Activated T-cell treated with anti-CD3 and anti-CD28 coated beads, Interleukin-2, amount 50 U/mL, for 24 hours (primary cell): ENCODE measurements around the gene PDCD1LG2.
A peak's percentile ranks its signal among the peaks of the same experiment; 100 is the strongest.

Source experiments
- DNase-seq: peaks from one replicate; pipeline ENCODE4 v3.0.0-alpha.2; 2020
- H3K27ac Mint-ChIP-seq: 2 replicates; pipeline ENCODE4 v1.8.0; 2020; ENCODE audit warnings: mild to moderate bottlenecking, mixed read lengths
- H3K27me3 Mint-ChIP-seq: 2 replicates; pipeline ENCODE4 v1.8.0; 2020; ENCODE audit warnings: mixed read lengths
- H3K36me3 Mint-ChIP-seq: 2 replicates; pipeline ENCODE4 v1.8.0; 2020; ENCODE audit warnings: low read depth, mixed read lengths
- H3K4me1 Mint-ChIP-seq: 2 replicates; pipeline ENCODE4 v1.8.0; 2020; ENCODE audit warnings: low read depth, mixed read lengths
- H3K4me3 Mint-ChIP-seq: 2 replicates; pipeline ENCODE4 v1.8.0; 2020; ENCODE audit warnings: mild to moderate bottlenecking, moderate library complexity, mixed read lengths
- H3K9me3 Mint-ChIP-seq: 2 replicates; pipeline ENCODE4 v1.8.0; 2020; ENCODE audit warnings: mixed read lengths

PDCD1LG2 gene

GRCh38 chr9:5511476-5511875 lies 1.1 kb downstream of the PDCD1LG2 start:
- H3K4me3 Mint-ChIP-seq: peak overlapping the region; percentile 73
- H3K27ac Mint-ChIP-seq: peak overlapping the region; percentile 45
- H3K4me1 Mint-ChIP-seq: peaks cover 53% of the 10 kb centered on the region
- H3K9me3 Mint-ChIP-seq: peaks cover 4% of the 10 kb centered on the region
- DNase-seq: no peak
- no peaks in the 10 kb centered on the region for H3K27me3 Mint-ChIP-seq
- no peaks in the 10 kb centered on the region for H3K36me3 Mint-ChIP-seq

DNA sequence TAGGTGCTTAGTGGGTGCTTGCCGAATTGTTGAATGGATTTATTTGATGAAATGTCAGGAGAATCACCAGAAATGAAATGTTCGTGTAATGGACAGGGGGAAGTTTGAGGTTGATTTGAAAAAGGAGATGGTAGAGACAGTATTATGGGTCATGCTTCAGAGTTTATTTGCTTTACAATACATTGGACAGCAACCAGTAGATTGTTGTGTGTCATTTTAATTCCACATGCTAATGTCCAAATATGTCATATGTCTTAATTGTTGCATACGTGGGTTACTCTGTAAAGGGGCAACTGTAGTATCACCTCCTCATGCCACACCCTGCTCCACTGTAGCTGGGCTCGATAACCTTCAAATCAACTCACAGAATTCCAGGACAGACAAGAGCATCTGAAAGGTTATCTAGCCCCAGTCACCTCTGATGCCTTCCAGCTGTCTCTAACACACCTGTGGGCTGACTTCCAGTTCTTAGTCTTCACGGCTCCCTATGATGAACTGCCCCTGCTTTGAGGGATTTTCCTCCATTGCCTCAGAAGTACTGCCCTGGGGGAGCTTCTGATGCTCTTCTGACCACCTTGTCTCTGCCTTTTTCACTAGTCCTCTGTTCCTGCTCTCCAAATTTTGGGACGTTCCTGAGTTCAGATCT lies 1.7 kb downstream of the PDCD1LG2 start:
- Mint-ChIP-seq H3K4me1 (peaks cover 57% of the 10 kb centered on the region), H3K4me3 (peak overlapping the region; percentile 3), H3K27ac (no peak overlapping the region), H3K9me3 (peaks cover 1% of the 10 kb centered on the region), H3K27me3 (no peaks in the 10 kb centered on the region), H3K36me3 (no peaks in the 10 kb centered on the region)
- no peak for DNase-seq

DNA sequence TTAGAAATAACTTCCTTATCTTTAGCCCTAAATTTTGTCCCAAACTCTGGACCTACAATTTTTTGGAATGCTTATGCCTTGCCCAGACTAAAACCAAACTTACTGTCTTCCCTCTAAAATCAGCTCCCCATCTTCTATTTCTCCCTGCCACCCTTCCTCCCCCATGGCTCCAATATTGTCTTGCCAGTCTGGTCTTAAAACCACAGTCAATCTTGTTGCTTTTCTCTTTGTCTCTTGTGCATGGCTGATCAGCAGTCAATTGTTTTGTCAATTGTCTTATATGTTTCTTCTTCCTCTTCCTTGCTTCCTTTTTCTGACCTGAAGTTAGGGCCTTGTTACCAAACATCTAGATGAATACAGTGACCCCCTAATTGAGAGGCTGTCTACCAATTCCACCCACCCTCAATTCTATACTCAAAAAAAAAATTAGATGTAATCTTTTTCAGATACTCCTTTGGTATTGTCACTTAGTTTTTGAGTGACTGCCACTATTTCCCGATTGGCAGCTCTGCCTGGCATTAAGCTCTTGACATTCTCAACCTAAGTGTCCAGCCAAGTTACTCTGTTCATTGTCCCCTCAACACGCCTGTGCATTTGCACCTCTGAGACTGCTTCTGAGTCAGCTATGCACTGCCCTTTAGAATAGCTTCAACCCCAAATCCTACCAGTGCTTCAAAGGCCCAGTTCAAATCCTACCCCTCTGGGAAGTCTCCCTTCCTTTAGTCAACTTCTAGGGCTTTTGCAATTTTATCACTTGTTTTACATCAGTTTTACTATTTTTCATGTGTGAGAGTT lies 2.5 kb downstream of the PDCD1LG2 start:
- H3K27ac Mint-ChIP-seq: no peak overlapping the region
- no peaks in the 10 kb centered on the region for H3K36me3 Mint-ChIP-seq
- no peak overlapping the region for H3K4me3 Mint-ChIP-seq
- peaks cover 64% of the 10 kb centered on the region for H3K4me1 Mint-ChIP-seq
- no peaks in the 10 kb centered on the region for H3K27me3 Mint-ChIP-seq
- DNase-seq: no peak
- no peaks in the 10 kb centered on the region for H3K9me3 Mint-ChIP-seq

DNA sequence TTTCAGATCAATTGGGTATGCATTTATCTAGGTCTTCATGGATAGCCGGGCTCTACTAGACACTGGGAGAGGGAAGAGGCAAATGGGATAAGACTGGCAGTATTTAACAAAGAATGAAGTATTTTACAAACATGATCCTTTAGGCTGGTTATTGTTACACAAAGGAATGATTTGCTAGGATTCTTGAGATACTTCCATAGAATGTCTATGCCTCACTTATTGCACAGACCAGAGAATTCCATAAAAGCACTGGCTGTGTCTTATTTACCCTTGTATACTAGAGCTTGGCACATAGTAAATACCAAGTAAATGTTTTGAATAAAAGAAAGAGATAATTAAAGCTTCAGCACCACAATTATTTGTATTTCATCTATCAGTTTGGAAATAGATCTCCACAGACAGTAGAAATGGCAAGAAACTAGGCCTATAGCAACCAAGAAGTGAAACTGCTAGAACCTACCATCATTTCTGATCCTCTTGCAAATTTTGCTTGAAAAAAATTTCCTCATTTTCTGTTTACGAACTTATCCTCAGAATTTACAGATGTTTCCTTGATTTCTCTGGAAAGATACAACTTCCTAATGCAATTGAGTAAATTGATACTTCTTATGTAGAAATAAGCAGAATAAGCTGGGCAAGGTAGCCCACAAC lies 3.8 kb downstream of the PDCD1LG2 start:
- DNase-seq: no peak
- no peaks in the 10 kb centered on the region for H3K9me3 Mint-ChIP-seq
- peaks cover 66% of the 10 kb centered on the region for H3K4me1 Mint-ChIP-seq
- no peaks in the 10 kb centered on the region for H3K27me3 Mint-ChIP-seq
- H3K27ac Mint-ChIP-seq: no peak overlapping the region
- H3K4me3 Mint-ChIP-seq: no peak overlapping the region
- no peaks in the 10 kb centered on the region for H3K36me3 Mint-ChIP-seq

- Mint-ChIP-seq H3K4me3 (no peak overlapping the region), H3K36me3 (no peaks in the 10 kb centered on the region), H3K27me3 (no peaks in the 10 kb centered on the region), H3K27ac (no peak overlapping the region), H3K9me3 (no peaks in the 10 kb centered on the region), H3K4me1 (peaks cover 66% of the 10 kb centered on the region)
- DNase-seq: no peak
Measured at GRCh38 chr9:5514617-5515260, 4.4 kb downstream of the PDCD1LG2 start.

DNA sequence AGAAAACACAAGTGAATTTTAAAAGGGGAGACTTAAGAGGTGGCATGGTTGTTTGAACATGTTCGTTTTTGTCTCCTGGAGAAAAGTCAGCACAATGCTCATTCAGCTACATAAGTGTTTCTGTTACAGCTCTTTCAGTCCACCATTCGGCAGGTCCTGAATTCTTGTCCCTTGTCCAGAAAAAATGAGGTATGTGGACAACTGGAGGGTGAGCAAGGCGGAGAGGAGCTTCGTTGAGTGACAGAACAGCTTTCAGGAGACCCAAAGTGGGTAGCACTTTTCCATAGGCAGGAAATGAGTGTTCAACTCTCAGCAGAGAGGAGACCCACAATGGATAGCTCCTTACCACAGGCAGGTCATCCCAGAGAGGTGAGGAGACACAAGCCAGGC lies 4.9 kb downstream of the PDCD1LG2 start:
- H3K36me3 Mint-ChIP-seq: no peaks in the 10 kb centered on the region
- H3K27me3 Mint-ChIP-seq: no peaks in the 10 kb centered on the region
- H3K9me3 Mint-ChIP-seq: no peaks in the 10 kb centered on the region
- H3K27ac Mint-ChIP-seq: no peak overlapping the region
- no peak overlapping the region for H3K4me3 Mint-ChIP-seq
- DNase-seq: no peak
- H3K4me1 Mint-ChIP-seq: peaks cover 62% of the 10 kb centered on the region

DNA sequence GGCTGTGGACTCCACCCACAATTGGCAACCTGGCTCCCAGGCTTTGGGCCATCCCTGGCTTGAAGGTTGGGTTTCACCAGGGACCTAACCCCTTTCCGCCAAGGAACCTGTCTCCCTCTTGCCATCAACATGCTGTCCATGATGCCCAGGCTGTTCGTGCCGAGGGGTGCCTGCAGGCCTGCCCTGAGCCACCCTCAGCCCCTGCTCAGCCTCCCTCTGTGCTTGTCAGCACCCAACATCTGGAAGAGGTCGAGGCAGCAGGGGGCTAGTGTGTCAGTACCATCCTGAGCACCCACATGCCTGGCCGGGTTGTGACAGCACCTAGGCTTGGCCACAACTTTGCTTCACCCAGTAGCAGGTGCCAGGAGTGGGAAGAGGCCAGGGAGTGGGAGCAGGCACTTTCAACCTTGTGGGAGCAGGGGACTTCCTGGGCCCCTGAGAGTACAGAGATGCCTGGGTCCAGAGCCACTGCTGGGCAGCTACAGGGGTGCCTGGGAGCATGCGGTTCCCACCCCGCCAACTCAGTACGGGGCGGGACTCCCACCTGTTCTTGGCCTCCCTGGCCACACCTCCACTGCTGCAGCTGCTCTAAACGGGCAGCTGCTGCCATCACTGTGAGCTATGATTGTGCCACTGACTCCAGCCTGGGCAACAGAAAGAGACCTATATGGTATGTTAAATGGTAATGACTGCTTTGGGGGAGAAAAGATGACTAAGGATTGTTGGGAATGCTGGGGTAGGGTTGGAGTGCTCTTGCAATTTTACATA lies 6.3 kb downstream of the PDCD1LG2 start:
- DNase-seq: no peak
- Mint-ChIP-seq H3K27ac (no peak overlapping the region), H3K4me3 (no peak overlapping the region), H3K4me1 (peaks cover 48% of the 10 kb centered on the region), H3K27me3 (no peaks in the 10 kb centered on the region), H3K9me3 (no peaks in the 10 kb centered on the region), H3K36me3 (no peaks in the 10 kb centered on the region)

- DNase-seq: no peak
- Mint-ChIP-seq H3K27me3 (no peaks in the 10 kb centered on the region), H3K4me1 (peaks cover 31% of the 10 kb centered on the region), H3K9me3 (no peaks in the 10 kb centered on the region), H3K36me3 (no peaks in the 10 kb centered on the region), H3K27ac (peak overlapping the region; percentile 79), H3K4me3 (peak overlapping the region; percentile 23)
Measured at GRCh38 chr9:5518171-5518936, 8.0 kb downstream of the PDCD1LG2 start.

DNA sequence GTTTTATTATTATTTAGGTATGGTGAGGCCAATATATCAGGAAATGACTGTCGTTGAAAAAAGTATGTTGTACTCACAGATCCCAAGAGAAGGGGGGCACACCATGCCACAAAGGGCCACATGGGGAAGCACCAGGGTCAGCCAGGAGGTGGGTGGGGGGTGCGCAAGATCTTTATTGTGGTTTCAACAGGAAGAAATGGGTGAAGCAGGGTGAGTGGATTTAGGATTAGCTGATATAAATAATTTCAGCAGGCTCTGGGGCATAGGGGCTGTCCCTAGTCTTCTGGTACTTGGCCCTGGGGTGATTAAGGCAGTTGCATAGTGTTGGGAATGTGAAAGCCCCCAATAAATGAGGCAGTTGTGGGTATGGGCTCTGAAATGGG lies 8.6 kb downstream of the PDCD1LG2 start:
- H3K27ac Mint-ChIP-seq: peak overlapping the region; percentile 79
- H3K27me3 Mint-ChIP-seq: no peaks in the 10 kb centered on the region
- peaks cover 31% of the 10 kb centered on the region for H3K4me1 Mint-ChIP-seq
- no peak for DNase-seq
- peak overlapping the region; percentile 23 for H3K4me3 Mint-ChIP-seq
- no peaks in the 10 kb centered on the region for H3K9me3 Mint-ChIP-seq
- H3K36me3 Mint-ChIP-seq: no peaks in the 10 kb centered on the region

GRCh38 chr9:5524090-5524489 lies 13.8 kb downstream of the PDCD1LG2 start:
- Mint-ChIP-seq H3K27ac (no peak overlapping the region), H3K4me3 (no peak overlapping the region), H3K27me3 (no peaks in the 10 kb centered on the region), H3K9me3 (no peaks in the 10 kb centered on the region), H3K36me3 (no peaks in the 10 kb centered on the region), H3K4me1 (peaks cover 7% of the 10 kb centered on the region)
- no peak for DNase-seq

- H3K9me3 Mint-ChIP-seq: no peaks in the 10 kb centered on the region
Measured at GRCh38 chr9:5529683-5530221, 19.4 kb downstream of the PDCD1LG2 start.

GRCh38 chr9:5531101-5531882 lies 21.0 kb downstream of the PDCD1LG2 start:
- Mint-ChIP-seq H3K36me3 (no peaks in the 10 kb centered on the region), H3K27me3 (no peaks in the 10 kb centered on the region), H3K4me1 (peaks cover 41% of the 10 kb centered on the region), H3K9me3 (no peaks in the 10 kb centered on the region), H3K4me3 (no peak overlapping the region), H3K27ac (no peak overlapping the region)
- no peak for DNase-seq

More at GRCh38 chr9:5529683-5530221, 19.4 kb downstream of the PDCD1LG2 start:
- Mint-ChIP-seq H3K4me3 (no peak overlapping the region), H3K4me1 (peaks cover 41% of the 10 kb centered on the region), H3K27me3 (no peaks in the 10 kb centered on the region), H3K27ac (no peak overlapping the region), H3K36me3 (no peaks in the 10 kb centered on the region)
- no peak for DNase-seq

GRCh38 chr9:5532306-5532705 lies 22.0 kb downstream of the PDCD1LG2 start:
- H3K9me3 Mint-ChIP-seq: no peaks in the 10 kb centered on the region
- no peak overlapping the region for H3K4me3 Mint-ChIP-seq
- no peaks in the 10 kb centered on the region for H3K36me3 Mint-ChIP-seq
- H3K27me3 Mint-ChIP-seq: no peaks in the 10 kb centered on the region
- peaks cover 41% of the 10 kb centered on the region for H3K4me1 Mint-ChIP-seq
- H3K27ac Mint-ChIP-seq: no peak overlapping the region
- DNase-seq: no peak
